ACC112 (cell line): Measurements from ENCODE around the gene HCST.

Experiments used
- H2AFZ ChIP-seq: fragments of 200-600 bp; sonication (generic); one replicate; pipeline ENCODE4 v1.6.0; 2017; ENCODE audit warnings: antibody characterized with exemption, low read length; ENCODE audit not compliant: unreplicated experiment
- H3K27ac ChIP-seq: fragments of 200-600 bp; sonication (generic); 2 replicates; pipeline ENCODE4 v1.5.1; 2014; ENCODE audit warnings: low read depth, mild to moderate bottlenecking, antibody characterized with exemption, low read length, moderate library complexity
- H3K27me3 ChIP-seq: fragments of 200-600 bp; sonication (generic); 2 replicates; pipeline ENCODE4 v1.6.1; 2014; ENCODE audit warnings: mild to moderate bottlenecking, antibody characterized with exemption, low read length, moderate library complexity, mixed read lengths; ENCODE audit not compliant: insufficient read depth
- H3K36me3 ChIP-seq: fragments of 200-600 bp; sonication (generic); 2 replicates; pipeline ENCODE4 v1.6.1; 2016; ENCODE audit warnings: mild to moderate bottlenecking, antibody characterized with exemption, low read length, moderate library complexity, mixed read lengths; ENCODE audit not compliant: insufficient read depth
- H3K4me1 ChIP-seq: fragments of 200-600 bp; sonication (generic); one replicate; pipeline ENCODE4 v1.6.1; 2016; ENCODE audit warnings: low read length, mixed read lengths; ENCODE audit not compliant: insufficient read depth, unreplicated experiment, control insufficient read depth
- H3K4me3 ChIP-seq: fragments of 200-600 bp; sonication (generic); 2 replicates; pipeline ENCODE4 v1.5.1; 2014; ENCODE audit warnings: mild to moderate bottlenecking, low read depth, low read length
- H3K79me2 ChIP-seq: fragments of 200-600 bp; sonication (generic); one replicate; pipeline ENCODE4 v1.6.0; 2016; ENCODE audit warnings: low read length; ENCODE audit not compliant: control insufficient read depth, unreplicated experiment, insufficient read depth

The HCST gene

DNA sequence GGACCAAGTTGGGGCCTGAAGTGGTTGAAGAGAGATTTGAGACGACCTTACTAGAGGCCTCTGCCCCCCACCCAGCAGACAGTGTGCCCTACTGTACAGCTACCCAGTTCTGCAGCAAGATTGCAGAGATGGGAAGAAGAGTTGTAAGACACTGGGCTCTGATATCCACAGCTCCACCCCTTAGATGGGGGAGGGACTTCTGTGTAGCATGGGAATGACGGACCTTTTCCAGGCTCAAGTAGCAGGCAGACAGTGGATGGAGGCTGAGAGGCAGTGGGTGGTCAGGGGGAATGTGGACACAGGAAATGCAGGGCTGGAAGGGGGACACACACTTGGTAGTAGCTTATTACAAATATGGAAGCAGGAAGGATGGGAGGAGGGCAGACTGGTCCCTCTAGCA, 46.8 kb downstream of the HCST start:
- no peak overlapping the region for H3K27ac ChIP-seq
- no peaks in the 10 kb centered on the region for H3K36me3 ChIP-seq
- no peaks in the 10 kb centered on the region for H3K79me2 ChIP-seq
- H3K27me3 ChIP-seq, result no peaks in the 10 kb centered on the region
- H3K4me3 ChIP-seq, result no peak overlapping the region
- H2AFZ ChIP-seq, result no peak overlapping the region
- no peaks in the 10 kb centered on the region for H3K4me1 ChIP-seq
